AG10803 (cell line): Measurements from ENCODE around the gene CNGB1.

Source experiments
- DNase-seq: peaks from one replicate; pipeline ENCODE4 v3.0.0; 2010; ENCODE audit warnings: low read depth
- H3K4me3 ChIP-seq: 2 replicates; pipeline ENCODE4 v1.5.1; 2011; ENCODE audit warnings: mild to moderate bottlenecking, low read length, control low read depth
- TF ChIP-seq, protein P1 (sequence below): conservative IDR thresholded peaks from 2 replicates; pipeline ENCODE4 v1.5.1; 2011; ENCODE audit warnings: mild to moderate bottlenecking, low read length, control low read depth, inconsistent platforms

Gene CNGB1

GRCh38 chr16:57962756-57963155 is 8.2 kb downstream of the CNGB1 start:
- no peak for DNase-seq
- H3K4me3 ChIP-seq: no peak overlapping the region
- TF ChIP-seq, protein P1, sequence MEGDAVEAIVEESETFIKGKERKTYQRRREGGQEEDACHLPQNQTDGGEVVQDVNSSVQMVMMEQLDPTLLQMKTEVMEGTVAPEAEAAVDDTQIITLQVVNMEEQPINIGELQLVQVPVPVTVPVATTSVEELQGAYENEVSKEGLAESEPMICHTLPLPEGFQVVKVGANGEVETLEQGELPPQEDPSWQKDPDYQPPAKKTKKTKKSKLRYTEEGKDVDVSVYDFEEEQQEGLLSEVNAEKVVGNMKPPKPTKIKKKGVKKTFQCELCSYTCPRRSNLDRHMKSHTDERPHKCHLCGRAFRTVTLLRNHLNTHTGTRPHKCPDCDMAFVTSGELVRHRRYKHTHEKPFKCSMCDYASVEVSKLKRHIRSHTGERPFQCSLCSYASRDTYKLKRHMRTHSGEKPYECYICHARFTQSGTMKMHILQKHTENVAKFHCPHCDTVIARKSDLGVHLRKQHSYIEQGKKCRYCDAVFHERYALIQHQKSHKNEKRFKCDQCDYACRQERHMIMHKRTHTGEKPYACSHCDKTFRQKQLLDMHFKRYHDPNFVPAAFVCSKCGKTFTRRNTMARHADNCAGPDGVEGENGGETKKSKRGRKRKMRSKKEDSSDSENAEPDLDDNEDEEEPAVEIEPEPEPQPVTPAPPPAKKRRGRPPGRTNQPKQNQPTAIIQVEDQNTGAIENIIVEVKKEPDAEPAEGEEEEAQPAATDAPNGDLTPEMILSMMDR: no peak

GRCh38 chr16:57962046-57962445 is 8.9 kb downstream of the CNGB1 start:
- DNase-seq: no peak
- no peak overlapping the region for H3K4me3 ChIP-seq
- TF ChIP-seq, protein P1: no peak

DNA sequence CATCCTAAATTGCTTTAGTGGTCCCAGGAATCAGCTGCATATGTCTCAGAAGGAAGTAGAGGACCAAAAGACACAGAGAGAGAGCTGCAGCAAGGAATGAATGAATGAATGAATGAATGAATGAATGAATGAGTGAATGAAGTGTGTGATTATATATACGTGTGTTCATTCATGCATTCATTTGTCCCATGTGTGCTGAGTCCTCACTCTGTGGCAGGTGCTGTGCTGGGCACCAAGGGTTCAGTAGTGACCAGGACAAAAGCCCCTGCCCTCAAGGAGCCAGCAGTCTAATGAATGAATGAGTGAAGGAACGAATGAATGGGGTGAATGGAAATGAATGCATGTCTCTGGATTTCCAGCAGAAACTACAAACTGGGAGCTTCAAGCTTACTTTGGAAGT is 9.4 kb downstream of the CNGB1 start:
- TF ChIP-seq, protein P1: no peak
- no peak for DNase-seq
- H3K4me3 ChIP-seq: no peak overlapping the region

GRCh38 chr16:57960826-57961472 is 10.0 kb downstream of the CNGB1 start:
- no peak overlapping the region for H3K4me3 ChIP-seq
- no peak for DNase-seq
- TF ChIP-seq, protein P1: no peak

DNA sequence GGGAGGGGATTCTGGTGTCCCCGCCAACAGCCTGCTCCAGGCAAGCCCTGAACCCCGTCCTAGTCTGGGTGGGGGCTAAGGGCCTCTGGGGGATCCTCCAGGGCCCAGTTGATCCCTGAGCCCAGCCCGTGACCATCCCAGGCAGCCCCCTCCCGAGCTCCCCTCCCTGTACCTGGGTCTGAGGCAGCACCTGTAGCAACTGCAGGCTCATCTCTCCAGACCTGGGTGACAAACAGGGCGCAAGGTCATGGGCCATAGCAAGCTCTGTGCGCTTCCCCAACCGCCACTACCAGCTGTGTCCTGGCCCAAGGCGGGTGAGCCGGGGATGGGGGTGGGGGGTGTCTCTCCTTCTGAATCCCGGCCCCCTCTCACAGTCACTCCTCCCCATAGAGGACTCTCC is 10.6 kb downstream of the CNGB1 start:
- DNase-seq: no peak
- TF ChIP-seq, protein P1: no peak
- H3K4me3 ChIP-seq: no peak overlapping the region

GRCh38 chr16:57959804-57960203 is 11.1 kb downstream of the CNGB1 start:
- H3K4me3 ChIP-seq: no peak overlapping the region
- no peak for DNase-seq
- TF ChIP-seq, protein P1: no peak

DNA sequence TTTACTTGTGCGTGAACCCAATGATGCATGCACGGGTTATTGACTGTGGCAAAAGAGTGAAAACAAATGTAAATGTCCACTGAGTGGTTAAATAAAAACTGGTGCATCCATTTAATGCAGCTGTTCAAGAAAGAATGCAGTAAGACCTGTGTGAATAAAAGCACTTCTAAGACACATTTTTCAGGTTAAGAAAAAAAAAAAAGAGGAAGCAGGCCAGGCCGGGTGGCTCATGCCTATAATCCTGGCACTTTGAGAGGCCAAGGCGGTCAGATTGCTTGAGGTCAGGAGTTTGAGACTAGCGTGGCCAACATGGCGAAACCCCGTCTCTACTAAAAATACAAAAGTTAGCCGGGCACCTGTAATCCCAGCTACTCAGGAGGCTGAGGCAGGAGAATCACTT is 11.8 kb downstream of the CNGB1 start:
- DNase-seq: no peak
- TF ChIP-seq, protein P1: no peak
- no peak overlapping the region for H3K4me3 ChIP-seq
